ENCODE results near the gene FHL2. TPM values are rescaled to one million over a fixed set of nuclear protein-coding genes. Genes with fewer than 3 reads are reported as not detected.

FHL2 gene, protein sequence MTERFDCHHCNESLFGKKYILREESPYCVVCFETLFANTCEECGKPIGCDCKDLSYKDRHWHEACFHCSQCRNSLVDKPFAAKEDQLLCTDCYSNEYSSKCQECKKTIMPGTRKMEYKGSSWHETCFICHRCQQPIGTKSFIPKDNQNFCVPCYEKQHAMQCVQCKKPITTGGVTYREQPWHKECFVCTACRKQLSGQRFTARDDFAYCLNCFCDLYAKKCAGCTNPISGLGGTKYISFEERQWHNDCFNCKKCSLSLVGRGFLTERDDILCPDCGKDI
- total RNA-seq, result 52.7 and 81.5 TPM in 2 replicates

DNA sequence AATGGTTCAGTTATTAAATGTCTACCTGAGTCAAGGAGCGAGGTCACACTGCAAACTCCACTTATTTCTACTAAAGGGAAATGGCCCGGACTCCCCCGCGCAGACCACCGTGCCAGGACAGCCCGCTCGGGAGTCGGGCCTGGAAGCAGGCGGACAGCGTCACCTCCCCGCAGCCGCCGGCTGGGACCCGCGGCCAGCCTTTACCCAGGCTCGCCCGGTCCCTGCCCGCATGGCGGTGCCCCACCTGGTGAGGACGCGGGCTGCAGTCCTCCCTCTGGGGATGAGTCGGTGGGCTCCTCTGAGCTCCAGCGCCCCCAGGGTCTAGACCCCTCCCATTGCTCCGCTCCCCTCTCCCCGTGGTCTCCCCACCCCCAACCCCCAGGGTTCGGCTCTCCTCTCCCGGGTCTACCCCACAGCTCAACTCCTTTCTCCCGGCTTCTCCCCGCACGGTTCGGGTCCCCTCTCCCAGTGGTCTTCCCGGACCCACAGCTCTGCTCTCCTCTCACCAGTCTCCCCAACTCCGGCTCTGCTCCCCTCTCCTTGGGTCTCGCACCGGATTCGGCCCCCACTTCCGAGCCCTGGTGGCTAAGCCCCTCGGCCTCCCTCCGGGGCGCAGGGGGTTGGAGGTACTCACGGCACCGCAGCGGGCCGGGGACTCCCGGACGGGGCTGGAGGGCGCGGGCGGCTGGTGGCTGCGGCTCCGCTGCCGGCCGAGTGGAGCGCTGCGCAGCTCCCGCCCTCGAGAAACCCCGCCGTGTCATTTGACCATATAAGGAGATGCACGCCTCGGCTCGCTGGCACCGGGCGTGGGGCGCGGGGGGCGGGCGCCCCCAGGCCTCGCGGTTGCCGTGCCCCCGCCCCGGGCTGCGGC, at the start of gene FHL2:
Gene FHL2 (minus strand): TSS at position 716 of the 871 bp plus-strand sequence. CDS start 12,535 bp downstream, outside the sequence.

GRCh38 chr2:105337122-105338019, 61.5 kb downstream of the FHL2 start, which contains the start of gene C2orf49:
Gene C2orf49, plus strand, starts transcription at chr2:105337540. Its CDS starts 48 bp downstream, at chr2:105337588.

DNA sequence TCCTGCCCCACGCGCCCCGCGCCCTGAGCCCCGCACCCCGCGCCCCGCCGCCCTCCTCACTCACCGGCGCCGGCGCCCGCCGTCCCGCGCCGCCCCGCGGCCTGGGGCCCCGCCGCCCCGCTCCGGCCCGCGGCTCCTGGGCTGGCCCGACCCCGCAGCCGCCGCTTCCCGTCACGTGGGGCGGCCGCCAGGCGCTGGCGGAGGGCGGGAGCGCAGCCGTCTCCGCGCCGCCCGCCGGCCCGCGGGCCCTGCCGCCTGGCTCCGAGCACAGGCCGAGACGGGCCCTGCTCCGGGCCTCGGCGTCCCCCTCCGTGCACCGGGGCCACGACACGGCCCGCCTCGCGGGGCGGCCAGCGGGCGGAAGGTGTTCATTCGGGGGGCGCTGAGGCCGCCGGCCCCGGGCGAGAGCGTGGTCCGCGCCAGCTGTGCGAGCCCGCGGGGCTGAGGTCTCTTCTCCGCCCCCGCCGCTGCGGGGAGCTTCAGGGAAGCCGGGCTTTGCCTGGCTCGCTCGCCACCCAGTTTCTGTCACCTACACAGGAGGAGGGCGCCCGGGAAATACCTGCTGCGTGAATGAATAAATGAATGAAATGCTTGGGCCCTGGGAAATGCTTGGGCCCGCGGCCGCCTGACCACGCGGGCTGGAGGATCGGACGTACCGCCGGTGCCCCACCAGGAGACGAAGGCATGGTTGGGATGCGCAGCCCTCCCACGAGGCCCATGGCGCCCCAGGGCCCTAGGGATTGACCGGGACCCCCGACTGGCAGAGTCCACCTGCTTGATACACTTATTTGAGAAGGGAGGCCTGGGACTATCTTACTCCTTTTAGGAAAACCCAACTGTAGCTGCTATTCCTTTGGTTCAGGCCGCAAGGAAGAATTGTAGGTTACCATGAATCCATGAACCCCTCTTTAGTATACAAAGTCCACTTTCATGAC, 69.0 kb downstream of the FHL2 start, which contains the start of gene TGFBRAP1:
Gene TGFBRAP1 (minus strand): TSS at position 175 of the 935 bp plus-strand sequence. CDS start 21,434 bp downstream, outside the sequence.

Other genes starting within 250 kb of the FHL2 start
- not detected in 2 replicates for gene GPR45, start 157.3 kb downstream of the FHL2 start, total RNA-seq
- gene TGFBRAP1, start 69.3 kb downstream of the FHL2 start, total RNA-seq, result 15.6 and 17.2 TPM in 2 replicates
- 22.3 and 23.7 TPM in 2 replicates for gene C2orf49, start 61.5 kb downstream of the FHL2 start, total RNA-seq